A549 (cell line): ENCODE data around the gene TRIM74.
"Not testable (repeated sequence)": the region's sequence is repeated elsewhere in the genome, so short reads cannot be mapped to it uniquely, and the experiment has no call there.

Source experiments
- BHLHE40 ChIP-seq: IDR thresholded peaks from 2 replicates; pipeline ENCODE4 v1.6.1; 2012; ENCODE audit warnings: low read depth, low read length, inconsistent platforms
- CEBPB ChIP-seq, 2 experiments: fragments of >200 bp in 1 of 2; sonication (Bioruptor Twin) in 1 of 2; formaldehyde crosslinking in 1 of 2; IDR thresholded peaks; 2 replicates each; pipeline ENCODE4 v1.6.1; 2012 to 2016
- CTCF ChIP-seq: fragments of >200 bp; sonication (Bioruptor Twin); formaldehyde crosslinking; IDR thresholded peaks from 3 replicates; pipeline ENCODE4 v1.5.1; 2016
- FOXS1 ChIP-seq: fragments of 250-450 bp; sonication (Bioruptor Pico); IDR thresholded peaks from 2 replicates; pipeline ENCODE4 v1.5.0; 2020; ENCODE audit warnings: mild to moderate bottlenecking, moderate library complexity
- HES2 ChIP-seq: fragments of >200 bp; sonication (Bioruptor Twin); formaldehyde crosslinking; IDR thresholded peaks from 2 replicates; pipeline ENCODE4 v1.6.1; 2016
- HOXA7 ChIP-seq: fragments of 250-450 bp; sonication (Bioruptor Pico); IDR thresholded peaks from 2 replicates; pipeline ENCODE4 v1.5.0; 2020; ENCODE audit warnings: mild to moderate bottlenecking, moderate library complexity
- MAZ ChIP-seq: fragments of 150-350 bp; IDR thresholded peaks from 2 replicates; pipeline ENCODE4 v1.6.1; 2014; ENCODE audit warnings: antibody characterized with exemption, low read depth, low read length, borderline replicate concordance
- POLR2A ChIP-seq: IDR thresholded peaks from 2 replicates; pipeline ENCODE4 v1.6.1; 2012; ENCODE audit warnings: mild to moderate bottlenecking, low read length
- POLR2AphosphoS2 ChIP-seq: conservative IDR thresholded peaks from 2 replicates; pipeline ENCODE4 v1.6.1; 2012; ENCODE audit warnings: low read length, improper control_type of control experiment, inconsistent platforms
- RAD21 ChIP-seq, 2 experiments: fragments of >200 bp in 1 of 2; sonication (Bioruptor Twin) in 1 of 2; formaldehyde crosslinking in 1 of 2; IDR thresholded peaks in 1 of 2; conservative IDR thresholded peaks in 1 of 2; 2 replicates in 1 of 2; 3 replicates in 1 of 2; pipeline ENCODE4 v1.6.1; 2012 to 2018; ENCODE audit warnings: inconsistent platforms in 1 of 2
- RARB ChIP-seq: fragments of 250-450 bp; sonication (Bioruptor Pico); IDR thresholded peaks from 2 replicates; pipeline ENCODE4 v1.8.0; 2021; ENCODE audit warnings: mild to moderate bottlenecking, moderate library complexity
- SMC3 ChIP-seq: fragments of >200 bp; sonication (Bioruptor Twin); formaldehyde crosslinking; IDR thresholded peaks from 3 replicates; pipeline ENCODE4 v1.6.1; 2018; ENCODE audit warnings: inconsistent platforms

- TF ChIP-seq CTCF; RAD21 (conservative IDR thresholded peaks at IDR 0.05 in 1 of 2, IDR thresholded peaks at IDR 0.05 in 1 of 2); POLR2A; RARB (CRISPR knock-in tag); SMC3; CEBPB (IDR thresholded peaks at IDR 0.05); BHLHE40; POLR2AphosphoS2; MAZ; FOXS1; HES2; HOXA7 (CRISPR knock-in tag): not testable (repeated sequence)
Observed at GRCh38 chr7:72954563-72955198, 14.6 kb downstream of the TRIM74 start.
